Measurements from ENCODE around the gene MBTPS1.

The MBTPS1 gene

DNA sequence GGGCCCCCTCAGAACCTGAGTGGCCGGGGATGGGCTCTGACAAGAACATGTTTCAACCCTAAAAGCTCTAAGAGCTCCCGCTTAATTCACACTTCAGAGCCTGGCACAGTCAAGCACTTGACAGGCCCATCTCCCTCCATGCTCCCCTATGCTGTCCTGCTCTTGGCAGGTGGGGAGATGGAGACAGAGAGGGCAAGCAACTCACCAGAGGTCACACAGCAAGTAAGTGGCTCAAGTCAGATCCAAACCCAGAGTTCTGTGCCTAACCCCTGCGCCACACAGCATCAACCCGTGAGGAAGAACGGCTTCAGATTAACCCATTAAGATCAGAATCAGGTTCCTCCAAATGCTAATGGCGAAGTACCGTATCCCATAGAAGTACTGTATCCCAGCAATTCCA is 112.3 kb downstream of the MBTPS1 start:
- DNase-seq (ENCODE audit: low spot score), result no peak

All from kidney capillary endothelial cell (primary cell).